ENCODE data around the gene PTPRJ. TPM values are rescaled to one million over a fixed set of nuclear protein-coding genes. Genes with fewer than 3 reads are reported as not detected.

PTPRJ gene
- total and polyA plus RNA-seq, 2 of the 13 experiments (the other 11 are each of a cell fraction or from before 2014, with no cell fraction given) = 1.0 to 1.2 TPM

DNA sequence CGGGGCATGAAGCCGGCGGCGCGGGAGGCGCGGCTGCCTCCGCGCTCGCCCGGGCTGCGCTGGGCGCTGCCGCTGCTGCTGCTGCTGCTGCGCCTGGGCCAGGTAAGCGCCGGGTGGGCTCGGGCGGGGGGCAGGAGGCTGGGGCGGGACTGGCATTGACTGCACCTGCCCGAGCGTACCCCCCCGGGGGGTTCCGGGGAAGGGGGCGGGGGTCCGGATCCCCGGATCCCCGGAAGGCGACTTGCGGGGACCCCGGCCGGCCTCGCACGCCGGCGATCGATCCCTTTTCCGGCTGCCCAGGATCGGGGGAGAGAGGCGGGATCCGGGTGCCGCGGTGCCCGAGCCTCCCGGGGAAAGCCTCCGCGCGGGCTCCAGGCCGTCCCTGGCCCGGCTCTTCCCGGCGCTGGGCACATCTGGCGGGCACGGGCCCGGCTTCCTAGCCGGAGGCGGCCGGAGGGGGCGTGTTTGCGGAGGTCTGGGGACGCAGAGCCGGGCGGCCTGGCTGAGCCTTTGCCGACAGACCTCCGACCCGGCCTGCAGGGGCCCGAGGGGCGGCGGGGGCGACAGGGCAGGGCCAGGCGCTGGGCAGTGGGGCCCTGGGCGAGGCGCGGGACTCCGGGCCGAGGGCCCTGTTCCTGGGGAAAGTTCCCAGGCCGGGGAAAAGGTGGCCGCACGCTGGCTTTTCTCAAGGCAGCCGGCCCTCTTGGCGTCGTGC, 705 bp downstream of the PTPRJ start (continued):
- TF ChIP-seq, protein P1, sequence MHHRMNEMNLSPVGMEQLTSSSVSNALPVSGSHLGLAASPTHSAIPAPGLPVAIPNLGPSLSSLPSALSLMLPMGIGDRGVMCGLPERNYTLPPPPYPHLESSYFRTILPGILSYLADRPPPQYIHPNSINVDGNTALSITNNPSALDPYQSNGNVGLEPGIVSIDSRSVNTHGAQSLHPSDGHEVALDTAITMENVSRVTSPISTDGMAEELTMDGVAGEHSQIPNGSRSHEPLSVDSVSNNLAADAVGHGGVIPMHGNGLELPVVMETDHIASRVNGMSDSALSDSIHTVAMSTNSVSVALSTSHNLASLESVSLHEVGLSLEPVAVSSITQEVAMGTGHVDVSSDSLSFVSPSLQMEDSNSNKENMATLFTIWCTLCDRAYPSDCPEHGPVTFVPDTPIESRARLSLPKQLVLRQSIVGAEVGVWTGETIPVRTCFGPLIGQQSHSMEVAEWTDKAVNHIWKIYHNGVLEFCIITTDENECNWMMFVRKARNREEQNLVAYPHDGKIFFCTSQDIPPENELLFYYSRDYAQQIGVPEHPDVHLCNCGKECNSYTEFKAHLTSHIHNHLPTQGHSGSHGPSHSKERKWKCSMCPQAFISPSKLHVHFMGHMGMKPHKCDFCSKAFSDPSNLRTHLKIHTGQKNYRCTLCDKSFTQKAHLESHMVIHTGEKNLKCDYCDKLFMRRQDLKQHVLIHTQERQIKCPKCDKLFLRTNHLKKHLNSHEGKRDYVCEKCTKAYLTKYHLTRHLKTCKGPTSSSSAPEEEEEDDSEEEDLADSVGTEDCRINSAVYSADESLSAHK (CRISPR knock-in tag; IDR thresholded peaks at IDR 0.05; ENCODE audit: borderline replicate concordance) = no peak
- no peak; the same call in 1 of the 2 replicates for TF ChIP-seq ZNF367 (CRISPR knock-in tag; IDR thresholded peaks at IDR 0.05; ENCODE audit: borderline replicate concordance)
- TF ChIP-seq, protein P2, sequence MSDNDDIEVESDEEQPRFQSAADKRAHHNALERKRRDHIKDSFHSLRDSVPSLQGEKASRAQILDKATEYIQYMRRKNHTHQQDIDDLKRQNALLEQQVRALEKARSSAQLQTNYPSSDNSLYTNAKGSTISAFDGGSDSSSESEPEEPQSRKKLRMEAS (IDR thresholded peaks at IDR 0.05) = peak; percentile 2; the same call in 1 of the 2 replicates
- no peak for TF ChIP-seq RORA (CRISPR knock-in tag; IDR thresholded peaks at IDR 0.05)
- 0 out of 2 replicates have a peak, but pooled peaks have one; percentile 26 for TF ChIP-seq ZBTB42 (CRISPR knock-in tag; IDR thresholded peaks at IDR 0.05)
- TF ChIP-seq, protein P3, sequence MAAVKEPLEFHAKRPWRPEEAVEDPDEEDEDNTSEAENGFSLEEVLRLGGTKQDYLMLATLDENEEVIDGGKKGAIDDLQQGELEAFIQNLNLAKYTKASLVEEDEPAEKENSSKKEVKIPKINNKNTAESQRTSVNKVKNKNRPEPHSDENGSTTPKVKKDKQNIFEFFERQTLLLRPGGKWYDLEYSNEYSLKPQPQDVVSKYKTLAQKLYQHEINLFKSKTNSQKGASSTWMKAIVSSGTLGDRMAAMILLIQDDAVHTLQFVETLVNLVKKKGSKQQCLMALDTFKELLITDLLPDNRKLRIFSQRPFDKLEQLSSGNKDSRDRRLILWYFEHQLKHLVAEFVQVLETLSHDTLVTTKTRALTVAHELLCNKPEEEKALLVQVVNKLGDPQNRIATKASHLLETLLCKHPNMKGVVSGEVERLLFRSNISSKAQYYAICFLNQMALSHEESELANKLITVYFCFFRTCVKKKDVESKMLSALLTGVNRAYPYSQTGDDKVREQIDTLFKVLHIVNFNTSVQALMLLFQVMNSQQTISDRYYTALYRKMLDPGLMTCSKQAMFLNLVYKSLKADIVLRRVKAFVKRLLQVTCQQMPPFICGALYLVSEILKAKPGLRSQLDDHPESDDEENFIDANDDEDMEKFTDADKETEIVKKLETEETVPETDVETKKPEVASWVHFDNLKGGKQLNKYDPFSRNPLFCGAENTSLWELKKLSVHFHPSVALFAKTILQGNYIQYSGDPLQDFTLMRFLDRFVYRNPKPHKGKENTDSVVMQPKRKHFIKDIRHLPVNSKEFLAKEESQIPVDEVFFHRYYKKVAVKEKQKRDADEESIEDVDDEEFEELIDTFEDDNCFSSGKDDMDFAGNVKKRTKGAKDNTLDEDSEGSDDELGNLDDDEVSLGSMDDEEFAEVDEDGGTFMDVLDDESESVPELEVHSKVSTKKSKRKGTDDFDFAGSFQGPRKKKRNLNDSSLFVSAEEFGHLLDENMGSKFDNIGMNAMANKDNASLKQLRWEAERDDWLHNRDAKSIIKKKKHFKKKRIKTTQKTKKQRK (IDR thresholded peaks at IDR 0.05; ENCODE audit: low read length) = no peak
- no peak for TF ChIP-seq BCL6 (CRISPR knock-in tag; IDR thresholded peaks at IDR 0.05)
- TF ChIP-seq, protein P4, sequence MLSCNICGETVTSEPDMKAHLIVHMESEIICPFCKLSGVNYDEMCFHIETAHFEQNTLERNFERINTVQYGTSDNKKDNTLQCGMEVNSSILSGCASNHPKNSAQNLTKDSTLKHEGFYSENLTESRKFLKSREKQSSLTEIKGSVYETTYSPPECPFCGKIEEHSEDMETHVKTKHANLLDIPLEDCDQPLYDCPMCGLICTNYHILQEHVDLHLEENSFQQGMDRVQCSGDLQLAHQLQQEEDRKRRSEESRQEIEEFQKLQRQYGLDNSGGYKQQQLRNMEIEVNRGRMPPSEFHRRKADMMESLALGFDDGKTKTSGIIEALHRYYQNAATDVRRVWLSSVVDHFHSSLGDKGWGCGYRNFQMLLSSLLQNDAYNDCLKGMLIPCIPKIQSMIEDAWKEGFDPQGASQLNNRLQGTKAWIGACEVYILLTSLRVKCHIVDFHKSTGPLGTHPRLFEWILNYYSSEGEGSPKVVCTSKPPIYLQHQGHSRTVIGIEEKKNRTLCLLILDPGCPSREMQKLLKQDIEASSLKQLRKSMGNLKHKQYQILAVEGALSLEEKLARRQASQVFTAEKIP (CRISPR knock-in tag; IDR thresholded peaks at IDR 0.05; ENCODE audit: borderline replicate concordance) = no peak
- no peak for TF ChIP-seq ZNF605 (CRISPR knock-in tag; IDR thresholded peaks at IDR 0.05)
- no peak for TF ChIP-seq ZNF616 (CRISPR knock-in tag; IDR thresholded peaks at IDR 0.05; ENCODE audit: low read depth)
- no peak for TF ChIP-seq ZNF292 (CRISPR knock-in tag; IDR thresholded peaks at IDR 0.05; ENCODE audit: borderline replicate concordance, low read depth)
- no peak for TF ChIP-seq ZNF790 (CRISPR knock-in tag; IDR thresholded peaks at IDR 0.05; ENCODE audit: borderline replicate concordance)
- TF ChIP-seq, protein P5, sequence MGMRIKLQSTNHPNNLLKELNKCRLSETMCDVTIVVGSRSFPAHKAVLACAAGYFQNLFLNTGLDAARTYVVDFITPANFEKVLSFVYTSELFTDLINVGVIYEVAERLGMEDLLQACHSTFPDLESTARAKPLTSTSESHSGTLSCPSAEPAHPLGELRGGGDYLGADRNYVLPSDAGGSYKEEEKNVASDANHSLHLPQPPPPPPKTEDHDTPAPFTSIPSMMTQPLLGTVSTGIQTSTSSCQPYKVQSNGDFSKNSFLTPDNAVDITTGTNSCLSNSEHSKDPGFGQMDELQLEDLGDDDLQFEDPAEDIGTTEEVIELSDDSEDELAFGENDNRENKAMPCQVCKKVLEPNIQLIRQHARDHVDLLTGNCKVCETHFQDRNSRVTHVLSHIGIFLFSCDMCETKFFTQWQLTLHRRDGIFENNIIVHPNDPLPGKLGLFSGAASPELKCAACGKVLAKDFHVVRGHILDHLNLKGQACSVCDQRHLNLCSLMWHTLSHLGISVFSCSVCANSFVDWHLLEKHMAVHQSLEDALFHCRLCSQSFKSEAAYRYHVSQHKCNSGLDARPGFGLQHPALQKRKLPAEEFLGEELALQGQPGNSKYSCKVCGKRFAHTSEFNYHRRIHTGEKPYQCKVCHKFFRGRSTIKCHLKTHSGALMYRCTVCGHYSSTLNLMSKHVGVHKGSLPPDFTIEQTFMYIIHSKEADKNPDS (CRISPR knock-in tag; IDR thresholded peaks at IDR 0.05) = no peak
- TF ChIP-seq ASH2L (IDR thresholded peaks at IDR 0.05; ENCODE audit: insufficient read length, low read depth, low read length) = no peak
- no peak for TF ChIP-seq KDM3A (CRISPR knock-in tag; IDR thresholded peaks at IDR 0.05; ENCODE audit: low read depth)
- TF ChIP-seq ZNF850 (CRISPR knock-in tag; conservative IDR thresholded peaks at IDR 0.05) = no peak
- TF ChIP-seq, protein P6, sequence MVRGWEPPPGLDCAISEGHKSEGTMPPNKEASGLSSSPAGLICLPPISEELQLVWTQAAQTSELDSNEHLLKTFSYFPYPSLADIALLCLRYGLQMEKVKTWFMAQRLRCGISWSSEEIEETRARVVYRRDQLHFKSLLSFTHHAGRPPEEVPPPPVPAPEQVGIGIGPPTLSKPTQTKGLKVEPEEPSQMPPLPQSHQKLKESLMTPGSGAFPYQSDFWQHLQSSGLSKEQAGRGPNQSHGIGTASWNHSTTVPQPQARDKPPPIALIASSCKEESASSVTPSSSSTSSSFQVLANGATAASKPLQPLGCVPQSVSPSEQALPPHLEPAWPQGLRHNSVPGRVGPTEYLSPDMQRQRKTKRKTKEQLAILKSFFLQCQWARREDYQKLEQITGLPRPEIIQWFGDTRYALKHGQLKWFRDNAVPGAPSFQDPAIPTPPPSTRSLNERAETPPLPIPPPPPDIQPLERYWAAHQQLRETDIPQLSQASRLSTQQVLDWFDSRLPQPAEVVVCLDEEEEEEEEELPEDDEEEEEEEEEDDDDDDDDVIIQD (CRISPR knock-in tag; IDR thresholded peaks at IDR 0.05; ENCODE audit: low read depth) = no peak
